Measurements from ENCODE around the gene NPAS3.

GRCh38 chr14:32939254-32940065 is 781 bp downstream of the NPAS3 start:
- no peak for TF ChIP-seq CTCF (IDR thresholded peaks at IDR 0.05)
- no peak for TF ChIP-seq POLR2A (IDR thresholded peaks at IDR 0.05)
- TF ChIP-seq POLR2AphosphoS5 (IDR thresholded peaks at IDR 0.05) = peak in 1 of 3 donors; percentile 36

Measured in breast epithelium (tissue), 3 donors.